Muscle of leg (tissue), 11 donors: ENCODE results near the gene HSD17B11. TPM values are rescaled to one million over a fixed set of nuclear protein-coding genes. Genes with fewer than 3 reads are reported as not detected.
"Not testable (repeated sequence)": the region's sequence is repeated elsewhere in the genome, so short reads cannot be mapped to it uniquely, and the experiment has no call there.

Source experiments
- DNase-seq: peaks from one replicate; pipeline ENCODE4 v3.0.0; 2013
- H3K27ac ChIP-seq: one replicate; pipeline ENCODE4 v1.5.1; 2013; ENCODE audit warnings: mild to moderate bottlenecking, low read length, control low read depth
- H3K27me3 ChIP-seq: one replicate; pipeline ENCODE4 v1.6.1; 2013; ENCODE audit warnings: low read length; ENCODE audit not compliant: control insufficient read depth, insufficient read depth
- H3K36me3 ChIP-seq: one replicate; pipeline ENCODE4 v1.6.1; 2013; ENCODE audit warnings: low read length; ENCODE audit not compliant: control insufficient read depth, insufficient read depth
- H3K4me1 ChIP-seq: one replicate; pipeline ENCODE4 v1.6.1; 2013; ENCODE audit warnings: low read length; ENCODE audit not compliant: control insufficient read depth, insufficient read depth
- H3K4me3 ChIP-seq: one replicate; pipeline ENCODE4 v1.5.1; 2013; ENCODE audit warnings: low read length, control low read depth
- H3K9me3 ChIP-seq: replicated peaks from 2 replicates; pipeline ENCODE4 v1.6.1; 2013; ENCODE audit warnings: low read depth, low read length; ENCODE audit not compliant: control insufficient read depth
- WGBS: methylation state at CpG from one replicate; pipeline ENCODE4 v1.1.5; 2013; ENCODE audit warnings: missing lambda C conversion rate; ENCODE audit not compliant: insufficient coverage; 5-methylcytosine and 5-hydroxymethylcytosine counted together
- polyA plus RNA-seq, 8 donors: library from polyadenylated mRNA; unstranded; fragments of 120-200 nt; gene quantifications; one replicate each; pipeline versions ENCODE4 v1.2.1 to v1.2.3, GENCODE V29; 2013; ENCODE audit warnings: inconsistent platforms in 1 of 8, low replicate concordance in 1 of 8; ENCODE audit not compliant: insufficient read length in 8 of 8, insufficient read depth in 1 of 8
- total RNA-seq: library from RNA; stranded (reverse); fragments of 120-200 nt; gene quantifications from one replicate; pipeline ENCODE4 v1.2.4, GENCODE V29; 2013

The HSD17B11 gene
- total and polyA plus RNA-seq, 9 donors: 16.9 to 37.8 (median 20.7) TPM

GRCh38 chr4:87341954-87342635 lies 48.9 kb downstream of the HSD17B11 start:
- peaks cover 17% of the 10 kb centered on the region for H3K36me3 ChIP-seq
- WGBS: 100% methylated on average over 5 of the region's 8 CpGs

DNA sequence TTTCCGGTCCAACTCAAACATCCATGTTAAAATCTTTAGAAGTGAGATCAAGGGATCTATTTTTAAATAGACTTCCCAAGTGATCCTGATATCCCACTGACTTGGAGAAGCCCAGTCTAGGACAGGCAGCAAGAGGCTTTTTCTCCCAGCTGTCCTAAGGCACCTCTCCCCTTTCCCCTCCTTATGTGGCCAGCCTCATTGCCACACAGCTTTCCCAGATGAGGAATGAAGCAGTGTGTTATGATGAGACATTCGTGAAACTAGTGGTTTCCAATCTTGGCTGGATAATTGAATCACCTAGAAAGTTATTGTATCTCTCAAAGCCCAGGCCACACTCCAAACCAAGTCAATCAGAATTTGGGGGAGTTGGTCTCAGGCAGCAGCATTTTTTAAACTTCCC lies 51.5 kb downstream of the HSD17B11 start:
- no peak for DNase-seq
- no CpG with 5 or more reads among the region's 2 CpGs for WGBS
- Histone ChIP-seq H3K4me3 (no peak overlapping the region), H3K27ac (no peak overlapping the region), H3K4me1 (no peaks in the 10 kb centered on the region), H3K9me3 (no peaks in the 10 kb centered on the region), H3K27me3 (no peaks in the 10 kb centered on the region), H3K36me3 (peaks cover 16% of the 10 kb centered on the region)

More at GRCh38 chr4:87341954-87342635, 48.9 kb downstream of the HSD17B11 start:
- H3K27me3 ChIP-seq, DNase-seq, H3K4me1 ChIP-seq, H3K9me3 ChIP-seq, H3K27ac ChIP-seq, H3K4me3 ChIP-seq: not testable (repeated sequence)

DNA sequence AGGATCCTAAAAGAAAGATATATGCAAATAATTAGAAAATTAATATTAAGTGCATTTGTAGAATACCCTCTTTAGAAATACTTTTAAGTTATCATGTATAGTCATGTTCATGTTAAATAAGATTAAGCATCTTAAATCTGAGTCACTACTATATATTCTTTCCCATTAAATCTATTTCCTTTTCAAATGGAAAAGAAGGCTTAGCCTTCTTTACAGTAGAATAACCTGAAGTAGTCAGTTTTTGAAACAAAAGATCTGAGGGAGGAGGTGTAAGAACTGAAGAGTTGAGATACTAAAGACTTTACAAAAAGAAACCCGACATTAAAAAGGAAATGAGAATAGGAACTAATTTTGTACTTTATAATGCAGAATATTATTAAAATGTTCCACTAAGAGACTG lies 53.6 kb downstream of the HSD17B11 start:
- no peak overlapping the region for H3K27ac ChIP-seq
- no peak for DNase-seq
- H3K4me1 ChIP-seq: no peaks in the 10 kb centered on the region
- no peaks in the 10 kb centered on the region for H3K27me3 ChIP-seq
- peaks cover 12% of the 10 kb centered on the region for H3K9me3 ChIP-seq
- H3K36me3 ChIP-seq: peaks cover 16% of the 10 kb centered on the region
- H3K4me3 ChIP-seq: no peak overlapping the region
- WGBS: no CpG with 5 or more reads among the region's 1 CpG

DNA sequence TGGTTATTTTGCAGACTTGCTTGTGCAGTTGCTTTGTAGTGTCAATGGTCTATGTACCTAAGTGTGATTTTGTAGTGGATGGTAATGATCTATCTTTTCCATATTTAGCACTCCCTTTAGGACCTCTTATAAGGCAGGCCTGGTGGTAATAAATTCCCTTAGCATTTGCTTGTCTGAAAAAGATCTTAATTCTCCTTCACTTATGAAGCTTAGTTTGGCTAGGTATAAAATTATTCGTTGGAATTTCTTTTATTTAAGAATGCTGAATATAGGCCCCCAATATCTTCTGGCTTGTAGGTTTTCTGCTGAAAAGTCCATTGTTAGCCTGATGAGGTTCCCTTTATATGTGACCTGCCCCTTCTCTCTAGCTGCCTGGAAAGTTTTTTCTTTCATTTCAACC lies 57.7 kb downstream of the HSD17B11 start:
- no peak for DNase-seq
- Histone ChIP-seq H3K4me1 (no peaks in the 10 kb centered on the region), H3K27ac (no peak overlapping the region), H3K4me3 (no peak overlapping the region), H3K27me3 (no peaks in the 10 kb centered on the region), H3K9me3 (peaks cover 17% of the 10 kb centered on the region), H3K36me3 (peaks cover 4% of the 10 kb centered on the region)
- WGBS: no CpG with 5 or more reads among the region's 1 CpG

GRCh38 chr4:87330761-87331160 lies 60.2 kb downstream of the HSD17B11 start:
- Histone ChIP-seq H3K9me3 (peaks cover 17% of the 10 kb centered on the region), H3K36me3 (no peaks in the 10 kb centered on the region), H3K4me3 (no peak overlapping the region), H3K27me3 (no peaks in the 10 kb centered on the region), H3K4me1 (no peaks in the 10 kb centered on the region), H3K27ac (no peak overlapping the region)
- no peak for DNase-seq
- no CpG with 5 or more reads among the region's 4 CpGs for WGBS

DNA sequence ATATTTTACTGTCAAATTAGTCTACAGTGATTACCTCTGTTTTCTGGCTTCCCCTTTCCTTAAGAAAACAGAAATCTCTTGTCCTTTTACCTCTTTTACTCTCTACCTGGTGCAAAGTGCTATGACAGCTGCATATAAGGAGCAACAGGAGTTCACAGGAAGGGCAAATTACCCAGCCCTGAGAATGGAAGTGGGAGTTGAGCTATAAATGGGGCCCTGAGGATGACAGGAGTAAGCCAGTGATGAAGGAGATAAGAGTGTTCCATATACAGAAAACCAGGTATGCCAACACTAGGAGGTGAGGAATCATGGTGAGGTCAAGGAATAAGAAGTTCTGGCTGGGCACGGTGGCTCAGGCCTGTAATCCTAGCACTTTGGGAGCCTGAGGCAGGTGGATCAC lies 63.9 kb downstream of the HSD17B11 start:
- no peak overlapping the region for H3K27ac ChIP-seq
- DNase-seq: no peak
- WGBS: 100% methylated on average over 1 of the region's 1 CpG

DNA sequence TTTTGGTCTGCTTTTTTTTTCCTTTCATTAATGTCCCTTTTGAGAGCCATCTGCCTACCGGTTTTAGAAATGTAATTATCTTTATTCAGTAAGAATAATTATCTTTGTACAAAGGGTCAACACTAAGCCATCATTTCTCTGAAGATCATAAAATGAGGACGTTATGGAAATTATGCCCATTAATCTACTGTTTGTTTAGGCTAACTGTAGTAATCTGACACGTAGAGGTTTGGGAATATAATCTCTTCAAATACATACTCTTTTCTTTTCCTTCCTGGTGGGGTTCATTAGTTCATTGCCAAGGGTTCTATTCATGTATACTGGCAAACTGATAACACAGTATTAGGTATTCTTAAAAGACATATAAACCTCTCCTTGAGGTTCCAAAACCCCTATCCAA lies 64.5 kb downstream of the HSD17B11 start:
- Histone ChIP-seq H3K9me3 (no peaks in the 10 kb centered on the region), H3K4me1 (no peaks in the 10 kb centered on the region), H3K27me3 (no peaks in the 10 kb centered on the region), H3K36me3 (no peaks in the 10 kb centered on the region), H3K27ac (no peak overlapping the region), H3K4me3 (no peak overlapping the region)
- no CpG with 5 or more reads among the region's 3 CpGs for WGBS
- DNase-seq: no peak

More for the DNA sequence above, 63.9 kb downstream of the HSD17B11 start:
- no peaks in the 10 kb centered on the region for H3K36me3 ChIP-seq
- no peaks in the 10 kb centered on the region for H3K27me3 ChIP-seq
- no peak overlapping the region for H3K4me3 ChIP-seq
- no peaks in the 10 kb centered on the region for H3K4me1 ChIP-seq
- peaks cover 3% of the 10 kb centered on the region for H3K9me3 ChIP-seq

- Histone ChIP-seq H3K9me3 (no peaks in the 10 kb centered on the region), H3K36me3 (no peaks in the 10 kb centered on the region), H3K4me1 (no peaks in the 10 kb centered on the region), H3K4me3 (no peak within 1 kb of the TSS), H3K27ac (no peak within 1 kb of the TSS), H3K27me3 (no peaks in the 10 kb centered on the region)
- WGBS: 0% methylated on average over 1 of the region's 2 CpGs
- DNase-seq: peak; percentile 9
Observed at GRCh38 chr4:87322754-87323153, 68.2 kb downstream of the HSD17B11 start, which contains the start of gene HSD17B13. HSD17B13 (minus strand) TSS chr4:87322882; CDS start chr4:87322841, 41 bp downstream.

DNA sequence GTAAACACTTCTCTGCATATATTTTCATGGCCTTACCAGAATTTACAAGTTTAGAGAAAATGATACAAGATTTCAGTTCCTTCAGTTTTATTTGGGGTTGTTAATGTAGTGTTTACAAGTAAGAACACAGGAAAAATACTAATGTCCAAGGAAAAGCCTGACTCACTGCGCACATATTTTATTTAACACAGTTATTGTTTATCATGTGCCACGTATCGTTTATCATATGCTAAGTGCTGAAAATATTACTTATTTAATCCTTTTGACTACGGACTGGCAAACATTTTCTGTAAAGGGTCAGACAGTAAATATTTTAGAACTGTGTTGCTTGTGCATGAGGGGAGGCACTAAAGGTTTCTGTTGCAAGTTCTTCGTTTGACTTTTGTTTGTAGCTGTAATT lies 69.1 kb downstream of the HSD17B11 start:
- H3K27ac ChIP-seq: no peak overlapping the region
- no peak for DNase-seq
- H3K36me3 ChIP-seq: no peaks in the 10 kb centered on the region
- WGBS: no CpG with 5 or more reads among the region's 5 CpGs
- no peak overlapping the region for H3K4me3 ChIP-seq
- no peaks in the 10 kb centered on the region for H3K9me3 ChIP-seq
- no peaks in the 10 kb centered on the region for H3K27me3 ChIP-seq
- no peaks in the 10 kb centered on the region for H3K4me1 ChIP-seq

GRCh38 chr4:87317527-87317926 lies 73.5 kb downstream of the HSD17B11 start:
- Histone ChIP-seq H3K27ac (no peak overlapping the region), H3K27me3 (no peaks in the 10 kb centered on the region), H3K4me3 (no peak overlapping the region), H3K36me3 (no peaks in the 10 kb centered on the region), H3K4me1 (no peaks in the 10 kb centered on the region), H3K9me3 (no peaks in the 10 kb centered on the region)
- no peak for DNase-seq
- WGBS: no CpG with 5 or more reads among the region's 1 CpG

- Histone ChIP-seq H3K27me3 (no peaks in the 10 kb centered on the region), H3K4me1 (no peaks in the 10 kb centered on the region), H3K9me3 (no peaks in the 10 kb centered on the region), H3K36me3 (no peaks in the 10 kb centered on the region), H3K27ac (no peak overlapping the region), H3K4me3 (no peak overlapping the region)
- DNase-seq: no peak
- 83% methylated on average over 1 of the region's 3 CpGs for WGBS
Observed at GRCh38 chr4:87316961-87317360, 74.0 kb downstream of the HSD17B11 start.
